Tibial artery (tissue), 4 donors: ENCODE results near the gene EEF1A2.

Experiments used
- DNase-seq, 2 donors: peaks; one replicate each; pipeline ENCODE4 v3.0.0-alpha.2; 2019
- H3K27ac ChIP-seq, 2 donors: fragments of 200-600 bp; sonication (generic) in 1 of 2; 1 replicate in 1 of 2; 2 replicates in 1 of 2; pipeline ENCODE4 v1.5.1; 2018 to 2019; ENCODE audit warnings: mild to moderate bottlenecking in 1 of 2
- H3K27me3 ChIP-seq, 2 donors: fragments of 200-600 bp; sonication (generic) in 1 of 2; one replicate each; pipeline versions ENCODE4 v1.5.1 to v1.6.0; 2016 to 2019
- H3K36me3 ChIP-seq, 3 donors: fragments of 200-600 bp; sonication (generic) in 2 of 3; one replicate each; pipeline ENCODE4 v1.5.1; 2016 to 2019; ENCODE audit warnings: mild to moderate bottlenecking in 2 of 3
- H3K4me1 ChIP-seq, 4 donors: fragments of 200-600 bp; sonication (generic) in 2 of 4; 1 replicate in 3 of 4; 2 replicates in 1 of 4; pipeline ENCODE4 v1.5.1; 2016 to 2019
- H3K4me3 ChIP-seq, 2 donors: fragments of 200-600 bp; sonication (generic) in 1 of 2; 1 replicate in 1 of 2; 2 replicates in 1 of 2; pipeline ENCODE4 v1.5.1; 2018 to 2019; ENCODE audit warnings: mild to moderate bottlenecking in 2 of 2
- H3K9me3 ChIP-seq, 3 donors: fragments of 200-600 bp; sonication (generic) in 1 of 3; one replicate each; pipeline ENCODE4 v1.5.1; 2016 to 2019
- CTCF ChIP-seq, 2 experiments: fragments of 200-600 bp in 1 of 2; fragments of 450-650 bp in 1 of 2; IDR thresholded peaks; one replicate each; pipeline ENCODE4 v1.5.1; 2017 to 2019; ENCODE audit warnings: antibody characterized with exemption in 2 of 2, mild to moderate bottlenecking in 1 of 2, moderate library complexity in 1 of 2
- intact Hi-C: fragments of 100-400 bp; cut with DNase I; formaldehyde crosslinking; loops from one replicate; pipeline ENCODE4 v1.15.0; 2023; ENCODE audit warnings: low total_unique reads

The EEF1A2 gene

GRCh38 chr20:63472862-63473390 lies 26.0 kb downstream of the EEF1A2 start:
- Histone ChIP-seq H3K4me3 (no peak overlapping the region), H3K36me3 (no peaks in the 10 kb centered on the region), H3K27me3 (peaks cover 0 to 94% of the 10 kb centered on the region in 2 donors), H3K9me3 (no peaks in the 10 kb centered on the region), H3K4me1 (peaks cover 0 to 13% (median 9%) of the 10 kb centered on the region in 4 donors), H3K27ac (no peak overlapping the region)
- no peak for DNase-seq
- intact Hi-C loops: no loop called here
- no peak for TF ChIP-seq CTCF (IDR thresholded peaks at IDR 0.05)

- H3K27me3 ChIP-seq: peaks cover 0 to 94% of the 10 kb centered on the region in 2 donors
- no peaks in the 10 kb centered on the region for H3K9me3 ChIP-seq
- H3K4me1 ChIP-seq: peaks cover 0 to 13% (median 9%) of the 10 kb centered on the region in 4 donors
- no peak for DNase-seq
- no peak within 1 kb of the TSS for H3K27ac ChIP-seq
- TF ChIP-seq CTCF (IDR thresholded peaks at IDR 0.05): no peak
- no peaks in the 10 kb centered on the region for H3K36me3 ChIP-seq
- intact Hi-C loops: no loop called here
- no peak within 1 kb of the TSS for H3K4me3 ChIP-seq
Measured at GRCh38 chr20:63471981-63472831, 26.7 kb downstream of the EEF1A2 start, which contains the start of gene KCNQ2. TSS of gene KCNQ2 (minus strand) at chr20:63472655. CDS start at chr20:63472463, 192 bp downstream.

- Histone ChIP-seq H3K36me3 (no peaks in the 10 kb centered on the region), H3K27me3 (peaks cover 0 to 94% of the 10 kb centered on the region in 2 donors), H3K4me1 (peaks cover 0 to 13% (median 9%) of the 10 kb centered on the region in 4 donors), H3K27ac (no peak overlapping the region), H3K4me3 (no peak overlapping the region), H3K9me3 (no peaks in the 10 kb centered on the region)
- TF ChIP-seq CTCF (IDR thresholded peaks at IDR 0.05): no peak
- intact Hi-C loops: no loop called here
- no peak for DNase-seq
Measured at GRCh38 chr20:63471717-63471980, 27.2 kb downstream of the EEF1A2 start.

- Histone ChIP-seq H3K27ac (no peak overlapping the region), H3K36me3 (no peaks in the 10 kb centered on the region), H3K4me3 (no peak overlapping the region), H3K4me1 (peaks cover 0 to 13% (median 9%) of the 10 kb centered on the region in 4 donors), H3K9me3 (no peaks in the 10 kb centered on the region), H3K27me3 (peaks cover 0 to 94% of the 10 kb centered on the region in 2 donors)
- no peak for TF ChIP-seq CTCF (IDR thresholded peaks at IDR 0.05)
- no peak for DNase-seq
- intact Hi-C loops: no loop called here
Measured at GRCh38 chr20:63471002-63471716, 27.7 kb downstream of the EEF1A2 start.

- intact Hi-C loops: no loop called here
- DNase-seq: no peak
- TF ChIP-seq CTCF (IDR thresholded peaks at IDR 0.05): no peak
- H3K4me3 ChIP-seq: no peak overlapping the region
- H3K27me3 ChIP-seq: peaks cover 0 to 94% of the 10 kb centered on the region in 2 donors
- H3K36me3 ChIP-seq: no peaks in the 10 kb centered on the region
- no peak overlapping the region for H3K27ac ChIP-seq
- H3K9me3 ChIP-seq: no peaks in the 10 kb centered on the region
- peaks cover 0 to 13% (median 9%) of the 10 kb centered on the region in 4 donors for H3K4me1 ChIP-seq
Measured at GRCh38 chr20:63470410-63470809, 28.5 kb downstream of the EEF1A2 start.
